Epithelial cell of esophagus (primary cell): ENCODE data around the gene PARD3.

ENCODE experiments used
- DNase-seq: peaks from one replicate; pipeline ENCODE4 v3.0.0; 2010; ENCODE audit warnings: low read depth
- H3K4me3 ChIP-seq: 2 replicates; pipeline ENCODE4 v1.5.1; 2011; ENCODE audit warnings: mild to moderate bottlenecking, low read length, control low read depth
- CTCF ChIP-seq: IDR thresholded peaks from 2 replicates; pipeline ENCODE4 v1.5.1; 2011; ENCODE audit warnings: low read depth, mild to moderate bottlenecking, low read length, control low read depth, inconsistent platforms; ENCODE audit not compliant: insufficient read depth; ENCODE audit errors: missing control alignments

Gene PARD3

DNA sequence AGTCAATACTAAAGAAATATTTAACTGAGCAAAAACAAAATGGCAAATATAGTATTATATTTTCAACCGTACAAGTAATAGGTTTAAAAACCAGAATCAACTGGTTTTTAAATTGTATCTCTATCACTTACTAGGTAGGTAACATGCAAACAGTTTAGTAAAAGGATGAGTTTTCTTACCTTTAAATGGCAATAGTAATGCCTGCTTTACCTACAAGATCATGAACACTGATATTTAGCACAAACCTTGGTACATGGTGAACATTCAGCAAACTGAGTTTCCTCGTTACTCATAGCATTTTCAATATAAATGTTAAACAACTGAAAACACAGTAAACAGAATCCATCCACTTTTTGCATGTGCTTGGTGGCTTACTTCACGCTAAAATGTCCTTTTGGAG is 389.1 kb downstream of the PARD3 start:
- TF ChIP-seq CTCF = no peak
- no peak overlapping the region for H3K4me3 ChIP-seq
- DNase-seq = no peak

GRCh38 chr10:34423673-34424625 is 391.1 kb downstream of the PARD3 start:
- DNase-seq = no peak
- TF ChIP-seq CTCF = no peak
- no peak overlapping the region for H3K4me3 ChIP-seq

DNA sequence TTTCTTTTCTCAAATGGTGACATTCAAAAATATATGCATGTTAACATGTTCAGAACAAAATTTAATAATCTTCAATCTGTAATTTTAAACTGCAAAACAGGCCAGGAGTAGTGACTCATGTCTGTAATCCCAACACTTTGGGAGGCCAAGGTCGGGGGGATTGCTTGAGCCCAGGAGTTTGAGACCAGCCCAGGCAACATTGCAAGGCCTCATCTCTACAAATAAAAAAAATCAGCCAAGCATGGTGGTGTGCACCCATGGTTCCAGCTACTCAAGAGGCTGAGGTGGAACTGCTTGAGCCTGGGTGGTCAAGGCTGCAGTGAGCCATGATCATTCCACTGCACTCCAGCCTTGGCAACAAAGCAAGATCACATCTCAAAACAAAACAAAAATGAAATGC is 394.3 kb downstream of the PARD3 start:
- no peak for DNase-seq
- no peak overlapping the region for H3K4me3 ChIP-seq
- no peak for TF ChIP-seq CTCF

GRCh38 chr10:34420273-34420672 is 394.8 kb downstream of the PARD3 start:
- no peak for DNase-seq
- no peak for TF ChIP-seq CTCF
- no peak overlapping the region for H3K4me3 ChIP-seq

- no peak overlapping the region for H3K4me3 ChIP-seq
- no peak for DNase-seq
- no peak for TF ChIP-seq CTCF
Observed at GRCh38 chr10:34415039-34415438, 400.1 kb downstream of the PARD3 start.

- no peak for TF ChIP-seq CTCF
- H3K4me3 ChIP-seq = no peak overlapping the region
- no peak for DNase-seq
Observed at GRCh38 chr10:34413756-34414587, 401.1 kb downstream of the PARD3 start.
